NCI-H2029 treated with DMSO at 0.1 percent for 48 hours (cell line): ENCODE measurements around the gene TRIM66.

Experiments
- DNase-seq: peaks from one replicate; lab custom pipeline; 2025; lab: John Stamatoyannopoulos, UW

TRIM66 gene

DNA sequence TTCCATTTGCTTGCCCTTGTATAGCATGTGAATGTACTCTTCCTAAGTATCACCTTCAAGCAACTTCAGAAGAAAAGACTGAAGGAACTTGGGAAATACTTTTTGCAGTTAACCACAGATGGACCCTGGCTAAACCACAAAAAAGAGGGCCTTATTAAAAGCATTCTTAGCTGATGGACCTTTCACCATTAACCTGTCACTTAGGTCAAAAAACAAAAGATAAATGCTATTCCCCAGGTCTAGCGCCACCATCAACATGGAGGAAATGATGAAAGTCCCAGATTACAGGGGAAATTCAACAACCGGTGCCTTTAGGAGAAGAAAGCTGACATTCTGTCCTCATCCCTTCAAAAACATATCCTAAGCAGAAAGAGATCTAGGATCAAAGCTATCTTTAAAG, 117.9 kb downstream of the TRIM66 start:
- DNase-seq: no peak
